Tibial nerve (tissue), 4 donors: ENCODE results near the gene FBXL7.

Source experiments
- CTCF ChIP-seq, 5 experiments: fragments of 200-600 bp in 3 of 5; fragments of 450-650 bp in 2 of 5; sonication (generic) in 3 of 5; IDR thresholded peaks; one replicate each; pipeline ENCODE4 v1.5.1; 2016 to 2019; ENCODE audit warnings: antibody characterized with exemption in 5 of 5, mild to moderate bottlenecking in 3 of 5, moderate library complexity in 2 of 5
- EP300 ChIP-seq, 2 donors: sonication (generic); formaldehyde crosslinking; IDR thresholded peaks; one replicate each; pipeline ENCODE4 v1.6.1; 2017; ENCODE audit warnings: antibody characterized with exemption in 2 of 2, mild to moderate bottlenecking in 1 of 2
- POLR2A ChIP-seq, 2 donors: fragments of 450-650 bp; IDR thresholded peaks; one replicate each; pipeline ENCODE4 v1.6.1; 2017; ENCODE audit warnings: antibody characterized with exemption in 2 of 2, mild to moderate bottlenecking in 2 of 2, moderate library complexity in 2 of 2

DNA sequence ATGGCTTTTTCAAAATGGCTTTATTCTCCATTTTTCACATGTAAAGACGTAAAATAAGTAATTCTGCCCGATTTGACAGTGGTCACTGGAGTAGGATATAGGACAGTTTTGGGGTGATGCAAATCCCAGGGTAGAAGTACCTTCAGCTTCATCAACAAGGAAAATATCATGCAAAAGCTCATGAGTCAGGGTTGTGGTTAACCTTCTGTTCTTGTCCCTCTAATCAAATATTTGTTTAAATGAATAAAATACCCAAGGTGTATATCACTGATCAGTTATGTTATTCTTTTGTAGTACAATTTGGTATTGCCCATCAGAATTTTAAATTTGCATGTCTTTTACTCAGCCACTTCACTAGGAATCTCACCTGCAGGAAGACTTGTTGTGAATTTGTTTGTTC lies 40.0 kb downstream of the FBXL7 start:
- TF ChIP-seq CTCF (IDR thresholded peaks at IDR 0.05) (no peak), EP300 (IDR thresholded peaks at IDR 0.05) (no peak), POLR2A (IDR thresholded peaks at IDR 0.05) (no peak)
